TTC549 (cell line): ENCODE data around the gene ACAD8.

Experiments
- FAIRE-seq: peaks from 2 replicates; lab custom pipeline; 2012; peaks lifted over from hg19 to GRCh38; lab: Jason Lieb, UNC

ACAD8 gene

DNA sequence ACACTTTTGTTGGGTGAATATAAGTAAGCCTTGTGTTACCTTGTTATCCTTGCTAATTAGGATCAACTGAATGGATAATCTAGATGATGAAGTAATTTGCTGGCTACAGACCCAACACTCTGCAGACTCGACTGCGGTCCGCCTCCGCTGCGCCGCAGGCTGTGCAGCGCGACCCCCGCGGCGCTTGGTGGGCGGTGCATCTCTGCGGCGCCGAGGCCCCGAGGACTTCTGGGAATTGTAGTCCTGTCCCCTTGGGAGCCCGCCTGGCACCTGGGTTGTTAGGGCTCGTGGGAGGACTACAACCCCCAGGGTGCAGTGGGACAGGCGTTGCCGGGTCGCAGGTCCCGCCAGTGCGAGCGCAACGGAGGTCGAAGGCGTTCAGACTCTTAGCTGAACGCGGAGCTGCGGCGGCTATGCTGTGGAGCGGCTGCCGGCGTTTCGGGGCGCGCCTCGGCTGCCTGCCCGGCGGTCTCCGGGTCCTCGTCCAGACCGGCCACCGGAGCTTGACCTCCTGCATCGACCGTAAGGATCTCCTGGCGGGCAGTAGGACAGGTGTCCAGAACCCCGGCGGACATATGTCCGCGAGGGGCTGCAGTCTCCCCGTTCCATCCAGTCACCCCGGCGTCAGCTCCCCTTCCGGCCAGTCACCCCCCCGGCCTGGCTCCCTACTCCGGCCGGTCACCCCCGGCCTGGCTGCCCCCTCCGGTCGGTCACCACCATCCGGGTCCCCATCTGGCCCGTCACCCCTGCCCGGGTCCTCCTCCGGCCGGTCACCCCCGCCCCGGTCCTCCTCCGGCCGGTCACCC, at the start of gene ACAD8, which contains the start of gene THYN1:
Gene ACAD8 (plus strand): TSS at position 381 of the 806 bp plus-strand sequence. CDS start 33 bp downstream, at position 414.
Gene THYN1 (minus strand): TSS at position 165 of the 806 bp plus-strand sequence. CDS start 470 bp downstream, outside the sequence.
- FAIRE-seq, result peak; percentile 56

DNA sequence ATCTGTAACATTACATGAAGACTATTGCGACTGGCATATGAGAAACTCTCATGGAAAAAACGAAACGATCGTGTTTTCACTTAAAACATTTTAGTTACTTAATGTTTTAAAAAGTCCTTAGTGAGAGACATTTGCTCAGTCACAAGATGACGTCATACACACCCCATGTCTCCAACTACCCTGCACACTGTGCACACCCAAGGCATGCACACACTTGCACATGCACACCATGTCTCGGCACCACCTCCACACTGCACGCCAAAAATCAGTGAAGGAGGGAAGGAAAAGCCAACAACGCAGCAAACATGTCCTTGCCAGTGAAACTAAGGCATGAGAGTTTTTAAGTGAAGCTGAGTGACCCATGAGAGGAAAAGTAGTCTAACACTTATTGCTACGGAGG, 47.6 kb upstream of the ACAD8 start:
- FAIRE-seq, result no peak

DNA sequence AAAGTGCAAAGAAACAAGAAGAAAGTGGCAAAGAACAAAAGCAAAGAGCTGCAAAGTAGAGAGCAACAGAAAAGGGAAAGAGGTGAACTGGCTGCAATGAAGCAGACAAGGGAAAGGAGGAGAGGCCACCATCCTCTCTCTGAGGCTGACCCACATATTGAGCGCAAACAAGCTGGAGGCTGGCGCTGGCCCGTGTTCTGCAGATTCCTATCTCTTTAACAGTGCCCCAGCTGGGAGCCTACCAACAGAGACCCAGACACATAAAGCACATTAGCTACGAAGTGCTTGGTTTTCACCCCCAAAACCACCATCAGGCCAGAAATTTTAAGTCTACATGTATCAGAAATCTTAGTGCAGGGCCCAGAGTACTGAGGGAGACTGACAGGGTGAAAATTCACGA, 47.2 kb upstream of the ACAD8 start:
- no peak for FAIRE-seq

DNA sequence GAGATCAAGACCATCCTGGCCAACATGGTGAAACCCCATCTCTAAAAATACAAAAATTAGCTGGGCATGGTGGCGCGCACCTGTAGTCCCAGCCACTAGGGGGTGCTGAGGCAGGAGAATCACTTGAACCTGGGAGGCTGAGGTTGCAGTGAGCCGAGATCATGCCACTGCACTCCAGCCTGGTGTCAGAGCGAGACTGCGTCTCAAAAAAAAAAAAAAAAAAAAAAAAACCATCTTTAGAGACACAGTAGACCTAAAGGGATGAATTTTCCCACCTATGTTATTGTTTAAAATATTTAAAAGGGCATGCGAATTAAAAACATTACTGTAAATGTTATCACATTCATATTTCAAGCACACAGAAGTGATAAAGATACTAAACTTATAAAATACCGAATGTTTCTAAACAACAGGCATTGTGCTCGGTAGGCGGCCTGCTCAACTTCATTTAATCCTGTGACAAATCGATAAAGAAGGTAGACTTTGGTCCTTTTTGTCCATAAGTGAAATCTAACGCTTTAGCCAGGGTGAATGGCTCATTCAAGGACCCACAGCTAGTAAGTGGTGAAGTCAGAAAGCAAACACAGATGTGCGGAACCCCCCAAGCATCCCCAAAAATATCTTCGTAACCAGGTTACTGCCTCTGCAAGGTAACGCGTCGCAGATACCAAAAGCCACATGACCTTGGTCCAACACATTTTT, 45.7 kb upstream of the ACAD8 start:
- no peak for FAIRE-seq

DNA sequence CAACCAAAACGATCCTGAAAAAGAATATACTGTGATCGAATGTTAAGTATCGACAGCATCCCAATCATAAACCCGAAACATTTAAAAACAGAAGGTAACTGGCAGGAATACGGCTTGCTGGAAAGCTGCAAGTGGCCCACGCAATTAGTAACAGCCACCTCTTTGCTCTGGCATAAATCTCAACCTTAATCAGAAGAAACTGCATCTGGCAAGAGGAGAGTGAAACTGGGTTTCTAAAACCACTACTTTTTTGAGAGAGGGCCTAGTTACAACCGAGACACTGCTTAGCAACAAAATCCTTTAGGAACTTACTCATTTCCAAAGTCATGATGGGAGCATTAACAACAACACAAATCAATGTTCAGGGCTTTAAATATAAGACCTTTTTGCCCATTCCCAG, 37.5 kb upstream of the ACAD8 start:
- no peak for FAIRE-seq

DNA sequence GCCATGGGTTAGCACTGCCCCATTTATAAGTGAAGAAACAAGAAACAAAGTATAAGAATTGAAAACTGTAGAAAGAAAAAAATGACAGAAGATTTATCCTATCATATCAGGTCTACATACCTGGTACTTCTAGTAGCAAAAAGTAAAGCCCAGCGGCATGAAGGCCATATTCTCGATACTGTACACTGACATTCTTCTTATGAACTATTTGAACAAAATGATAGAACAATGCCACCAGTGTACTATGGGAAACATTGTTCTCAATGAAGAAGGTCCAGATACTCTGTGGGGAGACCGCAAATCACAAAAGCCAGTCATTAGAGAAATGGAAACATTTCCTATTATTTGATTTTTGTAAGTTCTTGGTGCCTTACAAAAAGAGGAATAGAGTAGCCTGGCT, 36.6 kb upstream of the ACAD8 start:
- FAIRE-seq, result no peak

DNA sequence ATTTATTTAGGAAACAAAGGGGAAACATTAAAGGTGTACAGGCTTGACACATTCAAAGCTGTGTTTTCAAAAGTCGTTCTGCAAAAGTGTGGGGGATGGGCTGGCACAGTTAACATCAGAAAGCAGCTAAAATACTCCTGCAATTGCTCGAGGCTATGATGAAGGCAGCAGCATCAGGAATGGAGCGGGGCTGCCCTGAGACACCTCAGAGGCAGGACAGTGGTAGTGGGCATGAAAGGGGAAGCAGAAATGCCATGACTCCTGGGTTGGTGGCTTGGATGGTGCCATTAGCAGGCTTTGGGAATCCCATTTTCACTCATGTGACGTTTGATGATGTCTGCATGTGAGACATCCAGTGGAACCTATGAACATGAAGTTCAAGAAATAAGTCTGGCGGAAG, 30.2 kb upstream of the ACAD8 start:
- no peak for FAIRE-seq

DNA sequence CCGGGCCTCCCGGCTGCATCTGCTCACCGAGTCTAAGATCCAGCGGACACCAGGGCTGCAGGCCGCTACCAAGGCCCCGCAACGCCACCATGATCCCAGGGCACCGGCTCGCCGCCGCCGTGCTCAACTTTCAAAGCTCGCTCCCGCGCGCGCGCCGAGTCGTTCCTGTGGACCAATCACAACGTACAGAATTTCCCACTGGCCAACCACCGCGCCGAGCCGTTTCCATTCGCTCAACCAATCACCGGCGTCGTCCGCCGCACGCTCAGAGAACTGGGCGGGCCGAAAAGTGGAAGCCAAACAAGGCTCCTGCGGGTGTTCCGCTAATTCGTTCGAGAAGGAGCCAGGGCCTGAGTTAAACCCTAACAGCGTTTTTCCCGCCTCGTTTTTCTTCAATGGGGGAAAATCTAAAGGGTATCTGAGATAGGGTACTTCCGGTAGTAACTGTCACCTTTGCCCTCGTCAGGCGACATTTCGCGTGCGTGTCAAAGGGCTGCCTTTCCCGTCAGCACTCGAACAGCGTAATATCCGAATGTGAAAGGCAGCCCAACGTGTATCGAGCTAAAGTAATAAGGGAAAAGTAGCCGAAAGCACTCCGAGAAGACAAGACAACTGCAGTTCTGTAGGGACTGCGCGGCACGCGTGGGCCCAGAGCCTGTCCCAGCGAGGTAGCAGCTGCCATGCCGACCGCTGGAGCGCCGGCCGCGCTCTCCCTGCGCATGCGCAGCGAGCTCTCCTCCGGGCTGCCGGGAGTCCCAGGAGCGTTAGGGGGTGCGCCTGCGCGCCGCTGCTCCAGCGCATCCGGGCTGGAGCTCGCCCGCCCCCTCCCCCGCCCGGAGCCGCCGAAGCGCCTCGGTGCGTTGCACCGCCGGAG, 29.3 kb upstream of the ACAD8 start, which contains the start of the genes NCAPD3 and VPS26B:
Gene NCAPD3 (minus strand): TSS at position 132 of the 874 bp plus-strand sequence. CDS start 41 bp downstream, at position 91.
Gene VPS26B (plus strand): TSS at position 836 of the 874 bp plus-strand sequence. CDS start 452 bp downstream, outside the sequence.
- FAIRE-seq, result peak; percentile 33

DNA sequence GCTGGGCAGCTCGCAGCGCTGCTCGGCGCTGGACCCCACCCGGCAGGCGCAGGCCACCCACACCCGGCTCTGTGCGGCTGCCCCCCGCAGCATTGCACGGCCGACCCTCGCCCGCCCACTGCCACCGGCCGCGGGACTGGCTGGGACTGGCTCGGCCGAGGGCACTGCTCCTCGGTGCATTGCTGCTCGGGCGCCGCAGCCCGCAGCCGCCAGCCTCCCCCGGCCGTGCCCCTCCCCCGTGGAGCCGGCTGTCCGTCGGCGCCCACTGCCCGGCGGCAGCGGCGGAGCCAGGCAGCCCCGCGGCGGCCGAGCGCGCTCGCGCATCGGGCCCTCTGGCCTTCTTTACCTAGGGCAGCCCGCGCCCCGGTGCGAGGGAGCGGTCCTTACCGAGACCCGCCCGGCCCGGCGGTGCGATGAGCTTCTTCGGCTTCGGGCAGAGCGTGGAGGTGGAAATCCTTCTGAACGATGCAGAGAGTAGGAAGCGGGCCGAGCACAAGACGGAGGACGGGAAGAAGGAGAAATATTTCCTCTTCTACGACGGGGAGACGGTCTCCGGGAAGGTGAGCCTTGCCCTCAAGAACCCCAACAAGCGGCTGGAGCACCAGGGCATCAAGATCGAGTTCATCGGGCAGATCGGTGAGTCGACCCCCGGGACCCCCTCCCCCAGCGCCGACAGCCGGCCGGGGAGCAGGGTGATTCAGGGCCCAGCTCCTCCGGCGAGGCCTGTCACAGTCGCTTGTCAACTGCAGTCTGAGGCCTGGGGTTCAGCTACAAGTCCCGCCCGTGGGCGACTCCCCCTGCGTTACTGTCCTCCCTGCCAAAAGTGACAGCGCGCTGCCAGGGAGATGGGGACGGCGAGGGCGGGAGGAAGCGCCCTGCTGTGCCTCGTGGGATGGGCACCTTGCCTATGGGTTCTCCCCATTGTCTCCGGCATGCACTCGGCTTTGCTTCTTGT, 28.4 kb upstream of the ACAD8 start:
- no peak for FAIRE-seq

DNA sequence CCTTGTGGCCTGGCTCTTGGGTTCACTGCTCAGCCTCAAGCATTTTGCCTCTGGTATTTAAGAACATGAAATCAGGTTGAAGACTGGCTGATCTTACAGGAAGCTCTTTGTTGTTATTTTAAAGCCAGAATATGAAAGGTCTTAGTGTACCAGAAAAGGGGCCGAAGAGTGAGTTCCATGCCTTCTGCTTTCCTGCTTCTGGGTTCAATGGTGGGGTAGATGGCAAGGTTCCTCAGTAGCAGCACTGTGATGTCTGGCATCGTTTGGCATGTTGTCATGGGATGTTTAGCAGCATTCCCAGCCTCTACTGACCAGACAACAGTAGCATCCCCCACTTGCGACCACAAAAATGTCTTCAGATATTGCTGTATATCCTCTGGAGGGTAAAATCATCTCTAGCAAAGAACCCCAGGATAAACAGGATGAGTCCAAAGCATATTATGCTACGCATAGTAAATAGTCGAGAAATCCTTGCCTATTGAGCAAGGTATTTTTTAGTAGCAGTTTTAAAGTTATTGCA, 26.5 kb upstream of the ACAD8 start:
- no peak for FAIRE-seq

DNA sequence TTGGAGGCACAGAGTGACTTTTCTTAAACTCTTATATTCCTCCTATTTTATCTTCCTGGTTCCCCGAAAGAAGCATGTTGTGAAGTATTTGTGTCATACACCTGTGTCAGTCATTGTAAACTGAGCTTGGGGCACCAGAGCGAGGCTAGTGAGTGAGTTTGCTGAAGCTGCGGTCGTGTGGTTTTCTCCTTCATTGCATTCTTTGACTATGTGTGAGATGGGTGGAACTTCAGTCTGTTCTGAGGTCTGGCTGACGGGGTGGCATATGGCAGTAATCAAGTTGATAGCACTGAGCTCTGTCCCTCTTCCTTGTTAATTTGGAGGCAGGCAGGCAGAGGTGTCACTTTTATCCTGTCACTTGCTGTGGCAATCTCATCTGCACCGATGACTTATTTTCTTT, 24.7 kb upstream of the ACAD8 start:
- no peak for FAIRE-seq

DNA sequence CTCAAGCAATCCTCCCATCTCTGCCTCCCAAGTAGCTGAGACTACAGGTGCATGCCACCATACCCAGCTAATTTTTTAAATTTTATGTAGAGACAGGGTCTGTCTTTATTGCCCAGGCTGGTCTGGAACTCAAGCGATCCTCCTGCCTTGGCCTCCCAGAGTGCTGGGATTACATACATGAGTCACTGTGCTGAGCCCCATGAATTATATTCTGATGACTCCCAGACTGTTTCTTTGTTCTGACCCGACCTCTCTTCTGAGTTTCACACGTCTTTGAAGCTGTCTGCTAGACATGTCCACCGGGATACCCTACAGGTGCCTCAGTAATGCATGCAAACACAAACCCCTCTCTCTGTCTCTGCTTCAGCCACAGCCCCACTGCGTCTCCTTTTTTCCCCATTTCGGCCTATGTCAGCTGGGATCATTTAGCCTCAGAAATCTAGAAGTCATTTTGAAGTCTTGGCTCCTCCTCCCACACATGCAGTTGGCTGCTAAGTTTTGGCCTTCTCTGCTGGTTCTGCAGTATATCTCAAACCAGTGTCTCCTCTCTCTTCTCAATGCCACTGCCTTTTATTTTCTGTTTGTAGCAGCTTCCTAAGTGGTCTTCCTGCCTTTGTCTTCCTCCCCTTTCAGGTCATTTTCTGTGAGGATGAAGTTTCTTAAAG, 24.1 kb upstream of the ACAD8 start:
- no peak for FAIRE-seq

DNA sequence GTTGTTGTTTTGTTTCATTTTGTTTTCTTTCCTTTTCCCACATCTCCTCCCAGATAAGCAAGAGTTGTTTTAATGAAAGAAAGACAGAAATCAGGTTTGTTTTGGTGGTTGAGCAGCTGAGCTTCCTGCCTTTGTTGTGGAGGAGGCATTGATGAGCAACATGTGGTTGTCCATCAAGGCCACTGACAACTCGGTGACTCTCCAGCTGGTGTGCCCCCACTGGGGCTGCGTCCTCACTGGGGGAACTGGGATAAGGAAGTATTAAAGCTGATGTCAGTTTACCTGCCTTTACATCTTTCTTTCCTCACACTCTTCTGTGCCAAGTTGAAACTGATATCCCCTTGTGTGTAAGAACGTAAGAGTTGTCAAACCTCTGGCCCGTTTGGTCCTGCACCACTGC, 23.0 kb upstream of the ACAD8 start:
- FAIRE-seq, result no peak

DNA sequence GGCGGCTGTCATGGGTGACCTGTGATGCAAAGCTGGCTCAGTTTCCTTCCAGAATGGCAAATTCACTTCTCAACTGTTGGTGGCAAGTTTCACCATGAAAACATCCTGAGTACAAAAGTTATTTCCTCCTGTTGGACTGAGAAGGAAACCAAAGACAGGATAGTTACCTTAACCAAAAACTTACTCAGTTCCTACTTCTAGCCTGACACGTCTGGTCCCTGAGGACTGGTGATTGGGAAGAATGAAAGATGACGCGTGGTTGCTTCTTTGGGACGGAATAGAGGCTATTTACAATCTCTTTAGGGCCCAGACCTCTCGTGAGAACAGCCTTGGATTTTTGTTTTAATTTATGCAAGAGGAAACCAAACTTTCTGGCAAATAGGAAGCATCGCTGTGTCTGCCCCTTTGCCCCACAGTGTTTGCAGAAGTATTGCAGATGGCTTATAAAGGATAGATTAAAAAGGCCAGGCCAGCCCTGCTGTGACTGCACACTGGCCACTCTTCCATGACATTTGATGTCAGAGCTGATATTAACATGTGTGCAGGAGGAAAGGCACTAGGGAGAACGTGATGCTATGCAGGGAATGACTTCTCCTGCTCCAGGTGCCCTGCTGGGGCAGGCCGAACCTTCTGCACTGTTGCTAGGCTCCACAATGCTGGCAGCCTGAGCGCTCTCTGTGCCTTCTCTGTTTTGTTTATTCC, 21.3 kb upstream of the ACAD8 start:
- no peak for FAIRE-seq

DNA sequence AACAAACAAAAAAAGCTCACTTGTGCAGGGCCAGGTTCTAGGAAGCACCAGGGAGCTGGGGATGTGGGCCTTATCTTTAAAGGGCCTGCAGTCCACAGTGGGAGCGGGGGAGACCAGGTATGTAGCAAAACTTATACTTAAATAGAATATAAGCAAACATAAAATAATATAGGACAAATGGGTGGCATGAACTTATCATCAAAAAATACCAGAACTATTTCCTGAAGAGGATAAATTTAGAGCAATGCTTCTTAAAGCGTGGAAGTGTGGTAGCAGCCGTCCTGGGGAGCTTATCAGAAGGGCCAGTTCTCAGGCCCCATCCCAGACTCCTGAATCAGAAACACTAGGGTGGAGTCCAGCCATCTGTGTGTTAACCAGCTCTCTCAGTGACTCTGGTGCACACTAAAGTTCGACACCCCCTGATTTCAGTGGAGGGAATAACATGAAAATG, 19.6 kb upstream of the ACAD8 start:
- FAIRE-seq, result no peak

DNA sequence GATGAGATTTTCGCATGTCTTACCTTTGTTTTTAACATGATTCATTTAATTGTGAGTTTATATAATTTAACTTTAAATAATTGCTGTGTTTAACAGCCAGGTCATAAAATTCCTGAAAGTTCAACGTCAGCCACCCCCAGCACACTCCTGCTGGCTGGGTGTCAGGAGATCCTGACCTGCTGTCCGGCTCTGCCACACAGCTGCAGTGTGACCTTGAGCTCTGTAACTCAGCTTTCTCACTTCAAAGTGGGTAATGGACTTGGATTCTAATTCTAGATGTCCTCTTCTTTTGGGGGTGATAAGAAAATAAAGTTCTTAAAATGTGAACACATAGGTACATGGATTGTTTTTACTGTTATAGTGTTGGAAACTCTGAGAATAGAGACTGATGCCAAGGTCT, 18.0 kb upstream of the ACAD8 start:
- FAIRE-seq, result no peak

DNA sequence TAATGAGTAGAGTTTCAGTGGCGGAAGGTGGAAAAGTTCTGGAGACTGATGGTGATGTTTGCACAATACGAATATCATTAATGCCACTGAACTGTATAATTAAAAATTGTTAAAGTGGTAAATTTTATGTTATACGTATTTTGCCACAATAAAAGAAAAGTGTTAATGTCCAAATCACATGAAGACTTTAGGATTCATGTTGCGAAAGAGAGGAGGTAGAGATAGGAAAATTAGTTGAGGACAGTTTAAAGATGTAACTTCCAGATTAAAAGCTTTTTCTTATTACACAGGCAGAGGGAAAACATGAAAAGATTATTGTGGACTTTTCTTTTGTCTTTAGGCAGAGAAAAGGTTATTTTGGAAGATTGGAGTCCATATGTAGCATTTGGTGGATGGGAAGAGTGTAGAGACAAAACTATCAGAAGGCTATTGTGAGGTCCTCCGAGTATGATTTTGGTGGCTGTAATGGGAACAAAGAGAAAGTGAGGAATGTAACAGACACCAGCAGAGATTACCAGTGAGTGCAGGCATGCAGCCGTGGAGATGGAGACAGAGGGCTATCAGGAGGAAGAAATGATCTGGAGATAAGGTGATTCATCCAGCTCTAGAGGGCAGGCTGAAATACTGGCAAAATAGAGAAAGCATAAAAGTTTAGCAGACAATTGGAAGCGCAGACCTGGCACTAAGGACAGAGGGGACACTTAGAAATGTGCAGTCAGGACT, 16.4 kb upstream of the ACAD8 start:
- no peak for FAIRE-seq

DNA sequence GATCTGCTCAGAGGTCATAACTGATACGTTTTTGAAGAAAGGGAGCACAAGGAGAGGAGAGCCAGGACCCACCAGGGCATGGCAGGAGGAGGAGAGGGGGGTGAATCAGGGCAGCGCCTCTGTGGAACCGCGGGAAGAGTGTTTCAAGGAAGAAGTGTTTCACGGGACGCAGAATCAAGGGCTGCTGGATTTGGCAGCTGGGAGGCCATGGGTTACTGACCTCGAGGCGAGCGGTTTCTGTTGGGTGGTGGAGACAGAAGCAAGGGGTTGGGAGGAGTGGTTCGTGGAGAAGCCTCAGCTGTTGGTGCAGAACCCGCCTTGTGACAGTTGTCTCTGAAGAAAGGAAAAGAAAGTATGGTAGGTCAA, 15.8 kb upstream of the ACAD8 start:
- FAIRE-seq, result no peak

DNA sequence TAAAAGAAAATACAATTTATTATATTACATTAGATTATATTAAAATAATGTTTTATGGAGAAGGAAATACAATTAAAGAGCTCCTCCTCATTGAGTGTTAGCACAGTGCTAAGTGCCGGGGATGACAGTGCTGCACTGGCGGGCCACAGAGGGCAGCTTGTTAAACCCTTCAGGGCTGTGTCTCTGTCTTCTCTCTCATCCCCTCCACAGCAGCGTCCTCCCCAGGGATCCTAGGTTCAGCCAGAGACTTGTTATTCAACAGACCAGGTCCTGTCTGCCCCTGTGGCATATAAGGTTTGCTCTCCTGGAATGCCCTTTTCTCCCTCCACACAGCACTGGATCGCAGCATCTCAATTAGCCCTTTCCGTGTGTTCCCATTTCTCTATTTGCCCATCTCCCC, 14.4 kb upstream of the ACAD8 start:
- FAIRE-seq, result no peak
